RCC 7860 (cell line): ENCODE measurements around the gene PLA2G12A.
A peak's percentile ranks its signal among the peaks of the same experiment; 100 is the strongest.

Experiments used
- DNase-seq: peaks from one replicate; pipeline ENCODE4 v3.0.0-alpha.2; 2015; ENCODE audit warnings: low spot score
- FAIRE-seq: peaks from 2 replicates; lab custom pipeline; 2012; peaks lifted over from hg19 to GRCh38; lab: Jason Lieb, UNC

Gene PLA2G12A

DNA sequence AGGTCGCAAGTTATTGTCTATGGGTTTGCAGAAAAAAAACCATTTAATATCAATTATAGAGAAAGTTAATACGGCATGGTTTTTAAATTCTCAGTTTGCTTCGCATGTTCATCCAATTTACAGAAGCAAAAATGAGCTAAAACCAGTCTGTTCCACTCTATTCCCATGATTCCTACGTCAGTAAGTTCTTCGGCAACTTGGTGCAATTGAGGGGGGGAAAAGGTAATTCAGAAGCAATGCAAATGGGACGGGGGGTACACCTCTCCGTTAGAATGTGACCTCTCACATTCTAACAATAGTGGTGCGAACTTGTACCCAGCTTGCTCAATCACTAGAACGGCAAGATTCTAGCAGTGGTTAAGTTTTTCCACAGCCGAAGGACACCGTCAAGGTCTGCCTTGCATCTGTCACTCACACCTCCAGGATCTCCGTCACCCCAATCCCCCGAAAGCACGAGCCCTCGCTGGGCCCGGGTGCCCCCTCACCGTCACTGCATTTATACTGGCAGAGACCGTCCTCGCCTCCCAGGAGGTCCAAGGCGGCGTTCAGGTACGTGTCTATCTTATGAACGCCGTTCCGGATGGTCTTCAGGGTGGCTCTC is 653 bp downstream of the PLA2G12A start:
- no peak for DNase-seq
- no peak for FAIRE-seq

DNA sequence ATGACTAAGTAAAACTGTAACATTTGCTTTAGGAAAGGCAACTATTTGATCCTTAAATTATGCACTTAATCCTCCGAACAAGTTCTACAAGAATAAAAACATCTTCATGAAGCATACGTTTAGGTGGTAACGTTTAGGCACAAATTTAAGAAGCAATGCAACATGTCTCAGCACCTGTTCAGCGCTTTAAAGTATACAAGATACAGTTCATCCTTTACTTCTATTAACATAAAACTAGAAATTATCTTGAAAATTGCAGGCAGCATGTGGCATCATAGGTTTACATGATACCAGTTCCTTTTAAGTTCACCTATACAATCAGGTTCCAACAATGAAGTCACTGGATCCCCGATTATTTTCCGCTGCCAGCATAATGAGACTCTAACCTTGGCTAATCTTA is 1.5 kb downstream of the PLA2G12A start:
- DNase-seq, result no peak
- FAIRE-seq, result no peak

DNA sequence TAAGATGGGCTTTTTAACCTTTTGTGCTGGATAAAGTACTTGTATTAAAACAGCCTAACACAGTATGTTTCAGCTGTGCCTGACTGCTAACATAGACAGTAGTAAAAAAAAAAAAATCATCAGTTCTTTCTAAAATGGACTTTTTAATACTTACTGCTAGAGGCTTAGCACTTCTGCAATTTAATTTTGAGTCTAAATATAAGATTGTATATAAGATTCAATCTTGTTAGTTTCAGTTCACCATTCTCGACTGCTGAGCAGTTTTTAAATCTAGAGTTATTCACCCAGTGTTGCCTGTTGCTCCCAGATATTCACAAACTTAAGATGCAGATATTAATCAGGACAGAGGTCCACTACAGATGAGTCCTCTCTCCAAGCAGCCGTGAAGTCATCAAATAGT is 6.8 kb downstream of the PLA2G12A start:
- DNase-seq, result no peak
- FAIRE-seq, result no peak

DNA sequence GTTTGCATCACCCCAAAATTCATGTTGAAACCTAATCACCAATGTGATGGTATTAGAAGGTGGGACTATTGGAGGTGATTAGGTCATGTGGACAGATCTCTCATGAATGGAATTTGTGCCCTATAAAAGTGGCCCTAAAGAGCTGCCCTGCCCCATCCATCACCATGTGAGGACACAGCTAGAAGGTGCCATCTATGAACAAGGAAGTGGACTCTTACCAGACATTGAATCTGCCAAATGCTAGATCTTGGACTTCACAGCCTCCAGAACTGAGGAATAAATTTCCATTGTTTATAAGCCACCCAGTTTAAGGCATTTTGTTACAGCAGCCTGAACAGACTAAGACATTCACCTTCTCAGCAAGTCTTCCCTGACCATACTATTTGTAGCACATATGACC is 7.5 kb downstream of the PLA2G12A start:
- FAIRE-seq (no peak), DNase-seq (no peak)

DNA sequence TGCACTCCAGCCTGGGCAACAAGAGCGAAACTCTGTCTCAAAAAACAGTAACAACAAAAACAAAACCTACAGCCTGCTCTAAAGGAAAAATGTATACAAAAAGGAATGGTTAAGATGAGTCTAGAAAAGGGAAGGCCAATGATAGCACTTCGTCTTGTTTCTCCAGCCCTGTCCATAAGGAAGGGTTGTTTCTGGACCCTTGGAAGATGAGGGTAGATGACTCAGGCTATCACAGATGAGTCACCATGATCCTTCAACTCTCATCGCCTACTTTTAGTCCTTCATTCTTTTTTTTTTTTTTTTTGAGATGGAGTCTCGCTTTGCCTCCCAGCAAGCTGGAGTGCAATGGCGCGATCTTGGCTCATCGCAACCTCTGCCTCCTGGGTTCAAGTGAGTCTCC is 8.8 kb downstream of the PLA2G12A start:
- FAIRE-seq (peak; percentile 48), DNase-seq (peak; percentile 12)

DNA sequence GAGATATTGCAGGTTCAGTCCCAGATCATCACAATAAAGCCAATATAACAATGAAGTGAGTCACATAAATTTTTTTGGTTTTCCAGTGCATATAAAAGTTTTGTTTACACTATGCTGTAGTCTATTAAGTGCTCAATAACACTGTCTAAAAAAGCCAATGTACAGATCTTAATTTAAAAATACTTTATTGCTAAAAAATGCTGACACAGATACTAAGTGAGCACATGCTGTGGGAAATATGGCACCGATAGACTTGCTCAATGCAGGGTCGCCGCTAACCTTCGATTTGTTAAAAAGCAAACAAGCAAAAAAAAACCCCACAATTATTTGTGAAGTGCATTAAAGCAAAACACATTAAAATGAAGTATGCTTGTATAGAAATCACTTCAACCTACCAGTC is 10.3 kb downstream of the PLA2G12A start:
- DNase-seq (no peak), FAIRE-seq (no peak)

DNA sequence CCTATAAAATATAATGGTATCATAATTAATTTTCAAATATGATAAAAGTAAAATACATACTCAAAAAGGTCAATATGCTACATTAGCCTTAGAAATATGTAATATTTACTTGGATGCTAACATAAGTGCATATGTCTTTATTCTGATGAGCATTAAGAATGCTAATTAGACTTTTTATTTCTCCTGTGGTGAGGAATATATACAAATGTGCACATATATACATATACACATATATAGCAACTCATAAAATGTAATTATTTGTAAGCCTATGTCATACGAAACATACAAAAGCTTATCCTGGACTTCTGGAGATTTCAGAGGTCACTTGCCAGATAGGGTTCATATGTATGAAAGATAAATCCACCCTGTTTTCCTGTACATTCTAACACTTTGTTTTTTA is 11.1 kb downstream of the PLA2G12A start:
- DNase-seq, result no peak
- no peak for FAIRE-seq

DNA sequence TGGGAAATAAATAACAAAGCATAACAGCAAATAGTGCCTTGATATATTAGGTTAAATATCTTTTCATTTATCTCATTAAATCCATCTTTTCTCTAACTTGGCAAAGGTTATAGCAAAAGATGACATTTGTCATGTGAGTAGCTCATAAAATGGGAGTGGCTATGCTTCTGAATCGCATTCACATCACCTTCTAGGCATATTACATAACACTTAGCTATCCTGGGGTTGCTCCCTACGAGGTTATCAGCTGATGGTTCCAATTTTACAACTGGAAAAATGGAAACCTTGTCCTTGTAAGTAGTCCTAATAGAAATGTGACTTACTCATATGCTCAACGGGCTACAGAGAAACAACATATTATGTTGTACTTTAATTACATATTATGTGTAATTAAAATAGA is 16.4 kb downstream of the PLA2G12A start:
- FAIRE-seq, result no peak

DNA sequence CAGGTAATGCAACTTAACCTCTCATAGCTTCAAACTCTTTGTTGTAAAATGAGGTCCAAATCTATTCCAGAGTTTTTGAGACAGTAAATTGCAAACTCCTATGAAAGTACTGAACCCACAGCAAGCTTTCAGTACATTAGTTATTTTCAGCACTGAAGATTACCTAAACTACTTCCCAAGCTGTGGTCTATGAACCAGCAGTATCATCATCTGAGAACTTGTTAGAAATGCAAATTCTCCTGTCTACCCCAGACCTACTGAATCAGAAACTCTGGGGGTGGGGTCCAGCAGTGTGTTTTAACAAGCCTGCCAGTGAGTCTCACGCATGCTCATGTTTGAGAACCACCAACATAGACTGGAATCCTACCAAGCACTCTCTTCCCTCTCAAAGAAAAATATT is 20.9 kb downstream of the PLA2G12A start:
- FAIRE-seq (no peak), DNase-seq (no peak)

More for the DNA sequence above, 16.4 kb downstream of the PLA2G12A start:
- DNase-seq, result no peak

DNA sequence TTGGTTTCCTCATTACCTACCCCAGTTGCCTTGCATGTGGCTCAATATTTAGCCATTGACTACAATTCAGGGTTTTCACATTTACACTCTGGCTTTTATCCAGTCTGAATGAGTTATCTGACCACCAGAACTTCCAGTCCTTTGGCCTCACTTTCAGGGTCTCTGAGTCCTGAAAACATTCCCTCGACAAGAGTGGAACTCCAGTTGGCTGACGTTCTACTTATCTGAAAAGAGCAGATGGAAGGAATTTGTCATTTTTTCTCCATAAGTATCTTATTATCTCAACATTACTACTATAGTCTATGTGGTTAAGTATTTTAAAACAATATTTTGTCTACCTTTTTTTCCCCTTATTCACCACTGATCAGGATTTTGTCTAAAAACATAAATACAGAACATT is 21.4 kb downstream of the PLA2G12A start:
- DNase-seq (no peak), FAIRE-seq (no peak)

DNA sequence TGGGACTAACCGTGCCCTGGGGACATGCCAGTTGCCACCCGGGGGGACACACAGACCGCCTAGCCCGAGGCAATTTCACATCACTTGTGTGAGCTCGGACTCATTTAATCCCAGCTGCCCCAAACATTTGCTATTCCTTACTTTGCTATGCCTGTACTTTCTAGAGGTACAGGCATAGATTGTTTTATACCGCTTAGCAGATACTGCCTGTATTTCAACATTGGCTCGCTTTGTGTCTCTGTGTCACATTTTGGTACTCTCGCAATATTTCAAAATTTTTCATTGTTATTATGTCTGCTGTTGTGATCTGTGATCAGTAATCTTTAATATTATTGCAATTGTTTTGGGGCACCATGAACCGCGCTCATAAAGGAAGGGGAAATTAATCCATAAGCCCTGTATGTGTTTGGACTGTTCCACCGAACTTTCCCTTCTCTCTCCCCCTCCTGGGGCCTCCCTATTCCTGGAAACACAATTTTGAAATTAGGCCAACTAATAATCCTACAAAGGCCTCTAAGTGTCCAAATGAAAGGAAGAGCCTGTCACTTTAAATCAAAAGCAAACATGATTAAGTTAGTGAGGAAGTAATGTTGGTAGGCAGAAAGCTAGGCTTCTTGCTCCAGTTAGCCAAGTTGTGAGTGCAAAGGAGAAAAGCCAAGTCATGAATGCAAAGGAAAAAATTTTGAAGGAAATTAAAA is 26.1 kb downstream of the PLA2G12A start:
- no peak for FAIRE-seq

DNA sequence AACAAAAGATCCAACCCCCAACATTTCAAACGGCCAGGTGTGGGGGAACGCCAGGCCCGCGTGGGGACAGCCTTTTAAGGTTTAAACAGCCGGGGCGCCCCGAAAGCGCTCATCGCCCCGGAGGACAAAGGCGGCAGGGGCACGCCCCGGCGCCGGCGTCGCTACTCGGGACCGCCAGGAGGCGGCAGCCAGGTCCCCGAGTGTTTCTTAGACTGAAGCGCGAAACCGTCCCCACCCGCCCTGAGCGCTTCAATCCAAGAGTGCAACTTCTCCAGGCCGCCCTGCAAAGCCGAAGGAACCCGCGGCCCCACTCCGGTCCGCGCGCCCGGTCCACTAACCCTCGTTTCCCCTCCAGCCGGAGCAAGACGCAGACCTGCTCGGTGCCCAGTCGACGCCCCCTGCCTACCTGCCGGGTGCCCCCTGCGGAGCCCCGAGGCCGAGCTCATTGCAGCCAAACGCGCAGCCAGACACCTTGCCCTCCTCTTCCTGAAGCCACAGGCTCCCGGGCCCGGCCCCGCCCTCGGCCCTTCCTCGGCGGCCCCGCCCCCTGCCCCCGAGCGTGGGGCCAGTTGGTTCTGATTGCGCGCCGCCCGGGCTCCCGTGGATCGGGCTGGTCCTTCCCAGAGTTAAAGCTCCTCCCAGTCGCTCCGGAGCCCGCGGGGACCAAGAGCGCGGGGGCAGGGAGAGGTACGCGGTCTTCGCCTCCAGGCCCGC is 26.8 kb downstream of the PLA2G12A start, which contains the start of gene CASP6:
Gene CASP6 (minus strand): TSS at position 496 of the 714 bp plus-strand sequence. CDS start 50 bp downstream, at position 446.
- DNase-seq (peak; percentile 54), FAIRE-seq (no peak)

More for the DNA sequence above, 26.1 kb downstream of the PLA2G12A start:
- no peak for DNase-seq

DNA sequence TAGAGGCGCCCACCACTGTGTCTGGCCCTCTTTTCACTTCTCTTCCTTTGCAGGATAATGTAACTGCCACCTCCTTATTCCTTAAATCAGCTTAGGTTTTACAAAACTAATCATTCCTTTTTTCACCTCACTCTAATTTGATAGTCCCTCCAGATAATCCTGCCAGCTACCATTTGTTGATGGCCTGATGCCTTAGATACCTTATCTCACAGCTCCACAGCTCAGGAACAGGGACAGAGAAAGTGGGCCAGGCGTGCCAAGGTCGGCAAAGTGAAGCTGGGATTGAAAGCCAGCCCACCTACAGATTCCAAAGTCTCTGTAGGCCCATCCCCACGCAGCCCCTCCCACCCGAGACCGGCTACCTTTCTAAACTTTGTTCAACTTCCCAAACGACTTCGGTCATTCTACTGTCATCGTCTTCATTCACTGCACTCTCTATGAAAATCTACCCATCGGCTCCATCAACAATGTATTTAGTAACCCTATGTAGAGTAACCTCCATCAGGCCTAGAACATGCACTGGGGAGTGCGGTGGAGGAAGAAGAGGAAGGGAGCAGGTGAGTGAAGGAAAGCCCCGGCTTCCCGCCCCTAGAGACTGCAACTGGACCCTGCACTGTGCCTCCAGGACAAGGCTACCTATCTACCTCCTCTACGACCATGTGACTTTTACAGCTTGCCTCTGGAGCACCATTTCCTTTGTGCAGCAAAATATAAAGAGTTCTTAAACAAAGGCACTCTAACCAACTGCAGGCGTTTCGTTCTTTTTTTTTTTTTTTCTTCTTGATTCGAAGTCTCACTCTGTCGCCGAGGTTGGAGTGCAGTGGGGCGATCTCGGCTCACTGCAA is 28.1 kb downstream of the PLA2G12A start:
- FAIRE-seq (no peak), DNase-seq (peak; percentile 7)

DNA sequence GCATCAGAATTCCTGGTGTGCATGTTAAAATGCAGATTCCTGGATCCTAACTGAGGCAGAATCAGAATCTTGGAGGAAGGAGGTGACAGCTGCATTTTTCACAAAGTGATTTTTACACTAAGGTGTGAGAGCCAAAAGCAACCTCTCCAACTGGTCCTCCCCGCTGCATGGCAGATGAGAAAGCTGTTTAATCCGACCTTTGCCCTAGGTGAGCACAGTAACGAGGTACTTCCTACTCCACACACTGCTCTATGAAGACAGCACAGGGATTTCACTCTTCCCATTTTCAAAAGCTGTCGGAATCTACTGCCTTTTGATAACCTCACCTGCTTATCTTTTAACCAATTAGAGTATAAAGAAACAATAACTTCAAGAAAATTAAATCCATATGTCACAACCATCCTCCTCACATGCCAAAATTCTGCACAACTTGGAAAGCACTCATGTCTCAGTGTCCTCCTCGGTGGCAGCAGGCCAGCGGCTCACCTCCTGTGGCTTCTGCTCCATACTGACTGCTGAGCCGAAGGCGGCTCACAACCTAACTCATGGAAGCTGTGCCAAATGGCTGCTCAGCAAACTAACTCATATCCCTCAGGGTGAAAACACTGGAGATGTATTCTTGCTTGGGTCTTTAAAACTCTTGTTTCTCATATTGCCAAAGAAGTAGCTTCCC is 30.2 kb downstream of the PLA2G12A start:
- DNase-seq (no peak), FAIRE-seq (no peak)

DNA sequence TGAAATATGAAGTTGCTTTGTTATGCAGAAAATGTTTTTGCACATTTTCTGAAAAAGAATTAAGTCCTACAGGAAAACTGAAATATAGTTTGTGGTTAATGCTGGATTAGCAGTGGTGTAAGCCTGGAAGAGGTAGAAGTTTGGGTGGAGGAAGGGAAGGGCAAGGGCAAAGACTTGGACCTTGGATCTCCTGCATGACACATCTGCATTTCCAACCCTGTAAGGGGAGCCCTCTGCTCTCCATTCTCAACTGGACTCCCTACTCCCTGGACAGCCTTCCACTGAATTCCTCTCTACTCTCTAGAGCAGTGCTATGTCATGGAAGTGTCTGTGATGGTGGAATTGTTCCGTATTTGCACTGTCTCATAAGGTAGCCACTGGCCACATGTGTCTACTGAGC is 31.2 kb downstream of the PLA2G12A start:
- DNase-seq (no peak), FAIRE-seq (no peak)

DNA sequence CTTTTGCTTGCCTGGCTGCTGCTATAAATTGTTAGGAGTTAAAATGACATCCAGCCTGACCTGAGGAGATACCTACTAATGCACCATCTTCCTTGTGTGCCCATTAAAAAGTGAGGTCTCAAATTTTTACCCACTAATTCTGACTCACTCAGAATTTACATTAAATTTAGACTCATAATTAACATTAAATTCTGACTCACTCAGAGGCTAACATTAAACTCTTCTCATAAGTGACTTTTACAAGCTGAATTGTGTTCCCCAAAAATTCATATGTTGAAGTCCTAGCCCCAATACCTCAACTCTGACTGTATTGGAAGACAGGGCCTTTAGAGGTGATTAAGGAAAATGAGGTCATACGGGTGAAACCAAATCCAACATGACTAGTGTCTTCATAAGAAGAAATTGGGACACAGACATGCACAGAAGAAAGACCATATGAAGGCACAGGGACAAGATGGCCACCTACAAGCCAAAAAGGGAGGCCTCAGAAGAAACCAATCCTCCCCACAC is 38.4 kb downstream of the PLA2G12A start:
- DNase-seq (no peak), FAIRE-seq (no peak)

DNA sequence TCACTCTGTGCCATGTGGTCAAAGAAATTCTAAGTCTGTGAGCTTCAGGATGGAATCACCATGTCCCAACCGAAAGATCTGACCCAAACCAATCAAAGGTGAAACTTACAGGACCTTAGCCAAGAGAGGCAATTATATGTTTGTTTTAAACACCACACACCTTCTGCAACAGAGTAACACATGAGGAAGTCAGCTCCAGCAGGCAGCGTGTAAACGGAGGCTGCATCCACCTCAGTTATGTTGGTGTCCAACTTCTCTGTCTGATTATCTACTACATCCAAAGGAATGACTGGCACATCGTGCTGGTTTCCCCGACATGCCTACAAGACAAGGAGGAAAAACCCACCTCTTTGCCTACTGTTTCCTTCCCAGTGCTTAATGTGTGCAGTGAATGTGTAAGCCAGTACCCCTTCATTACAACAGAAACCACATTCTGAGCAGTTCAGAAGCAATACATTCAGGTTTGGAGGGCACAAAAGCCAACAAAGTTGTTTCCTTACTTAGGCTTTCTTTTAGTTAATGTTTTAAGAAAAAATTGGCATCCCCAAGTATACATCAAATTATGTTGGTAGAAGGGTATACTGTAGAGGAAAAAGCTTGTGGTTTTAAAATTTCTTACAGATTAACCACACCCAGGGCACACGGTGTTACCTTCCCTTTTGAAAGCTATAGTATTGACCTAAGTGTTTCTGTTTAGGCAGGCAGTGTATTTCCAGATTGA is 39.0 kb downstream of the PLA2G12A start:
- FAIRE-seq (no peak), DNase-seq (no peak)

DNA sequence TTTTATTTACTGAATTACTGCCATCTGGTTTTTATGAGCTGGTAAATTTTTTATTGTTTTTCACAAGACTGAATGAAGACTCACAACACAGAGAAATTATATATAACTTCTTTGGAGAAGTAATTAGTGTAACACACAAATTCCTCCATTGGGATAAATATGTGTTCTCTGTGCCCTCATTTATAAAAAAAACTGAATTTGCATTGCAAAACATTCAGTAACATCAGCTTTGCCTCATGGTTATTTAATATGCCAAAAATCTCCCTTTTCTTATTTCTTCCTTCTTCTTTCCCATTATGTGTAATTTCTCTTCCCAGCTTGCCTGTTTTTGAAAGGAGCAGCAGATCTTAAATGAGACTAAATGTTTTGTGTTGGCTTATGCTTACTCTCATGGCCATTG is 45.1 kb downstream of the PLA2G12A start:
- DNase-seq, result no peak
- no peak for FAIRE-seq

DNA sequence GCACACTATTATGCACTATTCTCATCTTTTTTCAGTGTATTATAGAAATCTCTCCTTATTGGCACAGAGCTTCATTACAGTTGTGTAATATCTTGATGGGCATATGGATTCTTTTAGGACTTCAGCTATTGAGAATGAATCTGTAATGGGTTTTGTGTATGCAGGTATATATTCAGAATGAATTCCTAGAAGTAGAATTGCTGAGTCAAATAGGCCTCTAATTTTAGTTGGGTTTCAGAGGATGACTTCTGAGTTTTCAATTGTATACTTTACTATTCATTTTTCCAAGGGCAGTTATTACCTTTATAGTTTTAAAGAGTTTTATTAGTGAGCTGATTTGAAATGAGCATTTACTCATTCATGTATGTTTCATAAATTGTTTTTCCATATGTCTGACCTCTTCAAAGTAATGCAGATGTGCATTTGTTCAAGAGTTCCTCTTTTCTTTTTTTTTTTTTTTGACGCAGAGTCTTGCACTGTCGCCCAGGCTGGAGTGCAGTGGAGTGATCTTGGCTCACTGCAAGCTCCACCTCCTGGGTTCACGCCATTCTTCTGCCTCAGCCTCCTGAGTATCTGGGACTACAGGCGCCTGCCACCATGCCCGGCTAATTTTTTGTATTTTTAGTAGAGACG is 46.1 kb downstream of the PLA2G12A start:
- DNase-seq, result no peak
- no peak for FAIRE-seq
